Right hindlimb (tissue), 1 donor: ENCODE results near the gene ITGA3.

ENCODE experiments used
- DNase-seq: peaks from one replicate; pipeline ENCODE4 v3.0.0-alpha.2; 2018

Gene ITGA3

DNA sequence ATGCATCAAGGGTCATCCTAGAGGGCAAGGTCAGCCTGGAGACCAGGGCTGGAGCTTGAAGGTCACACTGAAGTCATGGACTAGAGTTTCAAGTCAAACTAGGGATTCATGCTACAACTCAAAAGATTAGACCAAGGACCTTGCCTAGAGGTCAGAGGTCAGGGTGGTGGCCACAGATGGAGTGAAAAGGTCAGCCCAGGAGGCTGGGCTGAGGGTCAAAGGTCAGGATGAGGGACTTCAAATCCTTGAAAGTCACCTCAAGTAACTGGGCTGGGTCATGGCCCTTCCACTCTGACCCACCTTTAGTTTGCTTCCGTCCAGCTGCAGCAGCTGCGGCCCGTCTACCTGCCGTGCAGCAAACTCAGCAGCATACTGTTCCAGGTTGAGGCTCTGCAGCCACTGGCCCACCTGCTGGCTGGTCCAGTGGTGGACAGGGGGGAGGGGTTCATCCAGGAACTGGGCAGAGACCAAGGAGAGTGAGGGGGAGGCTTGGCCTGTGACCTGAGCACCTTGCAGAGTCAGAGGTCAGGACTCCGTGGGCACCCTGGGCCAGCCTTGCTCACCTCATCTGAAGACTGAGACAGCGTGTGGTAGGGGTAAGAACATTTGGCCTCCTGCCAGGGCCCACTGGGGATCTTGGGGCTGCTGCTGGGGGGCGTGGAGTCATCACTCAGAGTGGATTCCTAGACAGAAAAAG is 57.9 kb downstream of the ITGA3 start:
- DNase-seq = no peak

DNA sequence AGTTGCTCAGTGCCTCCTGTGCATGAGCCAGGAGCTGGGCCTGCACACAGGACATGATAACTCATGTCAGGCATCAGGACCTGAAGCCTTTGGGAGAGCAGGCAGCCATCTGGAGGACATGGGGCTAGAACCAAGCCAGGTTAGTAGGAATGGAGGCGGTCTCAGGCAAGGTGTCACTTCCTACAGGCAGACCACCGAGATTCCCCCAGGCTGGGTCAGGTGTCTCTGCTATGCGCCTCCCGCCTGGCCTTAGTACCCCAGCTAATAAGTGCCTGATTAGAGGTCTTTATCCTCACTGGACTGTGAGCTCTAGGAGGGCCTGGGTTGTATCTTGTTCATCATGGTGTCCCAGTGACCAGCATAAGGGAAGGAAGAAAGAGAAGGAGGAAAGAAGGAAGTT is 58.5 kb downstream of the ITGA3 start:
- no peak for DNase-seq

DNA sequence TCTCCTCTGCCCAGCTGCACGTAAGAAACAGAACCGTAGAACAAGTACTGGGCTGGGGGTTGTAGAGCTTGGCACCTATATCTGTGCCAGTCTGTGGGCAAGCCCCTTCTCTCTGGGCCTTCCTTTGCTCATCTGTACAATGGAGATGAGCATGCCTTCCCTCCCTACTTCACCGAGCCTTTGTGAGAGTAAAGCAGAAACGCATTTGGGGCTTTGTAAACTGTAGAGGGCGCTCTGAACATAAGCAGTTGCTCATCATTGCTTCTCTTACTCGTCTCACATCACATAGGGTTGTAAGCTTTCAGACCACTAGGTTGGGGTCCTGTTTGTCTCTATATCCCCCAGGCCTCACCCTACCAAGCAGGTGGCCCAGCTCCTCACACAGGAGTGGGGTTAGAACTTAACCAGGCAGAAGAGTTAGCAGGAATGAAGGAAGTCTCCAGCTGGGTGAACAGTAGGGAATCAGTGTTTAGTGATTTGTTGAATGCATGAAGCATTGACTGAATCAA is 59.0 kb downstream of the ITGA3 start:
- DNase-seq = no peak

DNA sequence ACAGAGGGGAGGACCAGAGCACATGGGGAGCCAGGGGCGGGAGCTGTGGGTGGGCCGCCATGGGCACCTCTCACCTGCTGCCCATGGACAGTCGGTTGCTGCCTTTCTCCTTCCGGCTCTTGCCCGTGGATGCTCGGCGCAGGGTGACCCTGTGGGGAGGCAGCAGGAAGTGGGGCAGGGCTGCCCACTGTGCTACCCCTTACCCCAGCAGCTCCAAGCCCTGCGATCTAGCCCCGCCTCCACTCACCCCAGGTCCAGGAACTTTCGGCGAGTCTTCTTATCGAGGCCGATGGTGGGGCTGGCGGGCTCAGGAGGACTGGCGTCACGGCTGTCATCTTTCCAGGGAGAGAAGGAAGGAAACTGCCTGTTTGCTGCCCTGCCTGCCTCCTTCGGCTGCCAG is 59.8 kb downstream of the ITGA3 start:
- no peak for DNase-seq

DNA sequence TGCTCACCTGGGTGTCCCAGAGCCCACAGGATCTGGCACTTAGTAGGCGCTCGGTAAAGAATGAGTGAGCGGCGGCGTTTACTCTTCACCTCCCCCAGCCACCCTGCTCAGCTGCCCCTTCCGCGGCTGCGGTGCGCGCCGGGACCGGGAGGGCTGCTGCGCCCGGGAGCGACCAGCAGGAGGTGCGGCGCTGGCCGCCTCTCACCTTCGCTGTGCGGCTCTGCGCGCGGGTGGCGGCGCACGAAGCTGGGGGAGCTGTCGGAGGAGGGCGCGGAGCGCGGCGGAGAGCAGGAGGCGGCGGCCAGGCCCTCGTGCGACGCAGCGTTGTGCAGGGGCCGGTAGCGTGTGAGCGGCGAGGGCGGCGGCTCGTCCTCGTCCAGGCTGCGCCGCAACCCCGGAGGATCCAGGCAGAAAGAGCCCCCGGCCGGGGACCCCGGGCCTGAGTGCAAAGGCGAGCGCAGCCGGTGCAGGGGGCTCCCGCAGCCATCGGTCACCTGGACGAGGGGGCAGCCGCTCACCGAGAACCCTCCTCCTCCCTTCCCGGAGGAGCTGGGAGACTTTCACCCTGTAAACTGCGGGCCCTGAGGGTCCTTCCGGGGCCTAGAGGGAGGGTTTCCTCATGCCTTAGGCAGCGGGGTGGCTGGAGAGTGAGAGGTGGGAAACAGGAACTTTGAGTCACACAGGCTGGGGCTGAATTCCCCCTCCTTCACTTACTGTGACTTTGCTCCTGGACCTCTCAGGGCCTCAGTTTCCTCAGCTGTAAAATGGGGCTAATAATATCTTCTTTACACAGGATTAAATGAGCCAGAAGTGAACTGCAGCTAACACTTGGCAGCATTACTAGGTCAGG is 61.5 kb downstream of the ITGA3 start:
- peak; percentile 78 for DNase-seq

DNA sequence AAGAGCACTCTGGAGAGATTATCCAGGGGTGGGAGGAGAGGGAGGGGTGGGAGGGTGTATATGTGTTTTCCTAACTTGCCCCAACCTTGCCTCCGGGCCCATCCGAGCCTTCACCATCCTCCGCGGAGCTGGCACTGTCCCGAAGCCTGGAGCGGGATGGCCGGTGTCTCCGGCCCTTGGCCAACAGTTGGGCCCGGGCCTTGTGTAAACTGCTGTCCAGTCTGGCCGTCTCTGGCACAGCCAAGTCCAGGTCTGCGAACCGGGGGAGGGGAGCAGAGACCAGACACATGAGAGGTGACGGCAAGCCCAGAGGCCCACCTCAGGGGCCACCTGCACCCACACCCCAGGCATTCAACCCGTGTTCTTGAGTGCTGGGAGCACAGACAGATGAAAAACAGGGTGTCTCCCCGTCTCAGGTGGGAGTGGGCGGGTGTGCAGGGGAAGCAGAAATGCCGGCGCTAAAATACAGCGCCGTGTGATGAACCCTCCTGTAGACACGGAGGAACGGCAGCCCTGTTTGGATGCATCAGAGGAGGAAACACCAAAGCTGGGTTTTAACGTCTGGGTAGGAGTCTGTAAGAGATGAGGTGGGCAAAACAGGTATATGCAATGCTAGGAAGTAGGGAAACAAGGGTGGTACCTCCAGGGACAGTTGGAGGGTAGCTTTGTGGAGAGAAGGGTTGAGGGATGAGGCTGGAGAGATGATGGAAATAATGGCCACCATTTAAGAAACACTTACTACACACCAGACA is 62.3 kb downstream of the ITGA3 start:
- DNase-seq = no peak

DNA sequence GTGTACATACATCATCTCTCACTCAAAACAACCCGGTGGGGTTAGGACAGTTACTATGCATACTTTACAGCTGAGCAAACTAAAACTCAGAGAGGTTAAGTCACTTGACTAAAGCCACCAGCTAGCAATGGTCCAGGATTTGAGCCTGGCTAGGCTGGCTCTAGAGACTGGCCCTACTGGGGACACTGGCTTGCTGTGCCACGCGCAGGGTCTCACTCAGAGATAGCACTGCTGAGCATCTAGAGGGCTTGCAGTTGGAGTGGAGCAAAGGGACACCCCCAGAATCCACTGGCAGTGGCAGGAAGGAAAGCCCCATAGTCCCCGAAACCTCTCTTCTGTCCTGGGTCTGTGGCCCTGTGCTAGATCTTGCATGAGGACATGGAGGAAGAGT is 62.9 kb downstream of the ITGA3 start:
- no peak for DNase-seq

DNA sequence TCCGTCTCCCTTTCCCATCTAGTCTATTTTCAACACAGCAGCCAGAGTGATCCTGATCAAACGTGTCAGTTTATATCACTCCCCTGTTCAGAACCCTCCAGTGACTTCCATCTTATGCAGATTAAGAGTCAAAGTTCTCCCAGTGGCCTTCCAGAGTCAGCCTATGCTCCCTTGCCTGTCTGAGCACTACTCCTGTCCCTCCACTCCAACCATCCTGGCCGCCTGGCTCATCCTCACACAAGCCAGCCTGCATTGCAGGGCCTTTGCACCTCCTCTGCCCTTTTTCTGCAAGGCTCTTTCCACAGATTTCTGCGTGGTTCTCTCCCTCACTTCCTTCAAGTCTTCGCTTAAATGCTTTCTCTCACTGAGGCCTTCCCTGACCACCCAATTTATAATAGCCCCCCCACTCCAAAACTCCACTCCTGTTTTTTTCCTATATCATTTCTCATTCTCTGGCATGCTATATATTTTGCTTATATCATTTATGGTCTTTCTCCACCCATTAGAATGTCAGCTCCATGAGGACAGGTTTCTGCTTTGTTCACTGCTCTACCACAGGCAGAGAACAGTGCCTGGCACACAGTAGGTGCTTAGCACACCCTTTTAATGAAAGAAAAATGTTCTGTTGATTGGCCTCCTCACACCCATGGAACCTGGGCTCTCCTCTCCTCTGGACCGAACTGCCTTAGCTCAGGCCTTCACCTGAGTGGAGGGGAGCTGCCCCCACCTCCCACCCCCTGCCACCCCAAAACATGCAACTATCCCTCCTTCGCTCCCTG is 64.8 kb downstream of the ITGA3 start:
- DNase-seq = no peak

DNA sequence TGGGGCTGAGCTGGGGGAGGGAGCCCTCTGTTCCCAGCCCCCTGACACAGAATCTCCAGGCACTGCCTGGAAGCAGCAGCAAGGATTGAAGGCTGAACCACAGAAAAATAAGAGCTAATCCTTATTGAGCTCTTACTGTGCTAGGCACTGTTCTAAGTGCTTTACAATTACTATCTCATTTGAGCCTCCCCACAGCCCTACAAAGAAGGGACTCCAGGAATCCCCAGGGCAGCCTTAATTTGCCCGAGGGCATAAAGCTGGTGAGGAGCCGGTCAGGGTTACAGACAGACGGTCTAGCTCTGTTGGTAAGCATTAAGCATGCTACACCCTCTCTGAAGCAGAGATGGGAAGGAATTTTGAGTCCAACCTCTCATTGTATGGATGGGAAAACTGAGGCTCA is 67.0 kb downstream of the ITGA3 start:
- DNase-seq = no peak

DNA sequence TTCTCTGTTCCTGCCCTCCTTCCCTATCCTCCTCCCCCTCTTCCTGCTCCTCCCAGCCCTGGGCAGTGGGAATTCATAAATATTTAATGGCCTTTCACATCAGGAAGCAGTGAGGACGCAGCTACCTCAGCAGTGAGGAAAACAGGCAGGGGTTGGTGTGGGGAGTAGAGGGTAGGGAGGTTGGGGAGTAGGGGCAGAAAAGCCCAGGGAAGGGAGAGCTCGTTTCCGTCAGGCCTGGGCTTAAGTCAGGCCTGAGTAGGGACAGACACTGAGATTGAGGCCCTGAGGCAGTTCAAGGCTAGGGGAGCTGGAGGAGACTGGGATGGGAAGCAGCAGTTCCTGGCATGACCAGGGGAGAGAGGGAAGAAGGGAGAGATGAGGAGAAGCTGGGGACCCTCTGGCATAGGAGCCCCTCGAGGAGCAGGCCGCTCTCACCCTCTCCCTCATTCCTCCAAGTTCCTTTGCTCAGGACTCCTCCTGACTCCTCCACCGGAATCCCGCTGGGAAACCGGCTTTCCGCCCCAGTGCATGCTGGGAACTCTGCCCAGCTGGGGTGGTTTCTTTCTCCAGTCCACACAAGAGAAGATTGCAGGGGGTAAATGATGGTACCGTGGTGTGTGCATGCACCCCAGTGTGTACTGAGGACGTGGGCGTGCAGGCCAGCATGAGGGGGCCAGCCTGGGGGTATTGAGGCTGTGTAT is 67.9 kb downstream of the ITGA3 start:
- no peak for DNase-seq

DNA sequence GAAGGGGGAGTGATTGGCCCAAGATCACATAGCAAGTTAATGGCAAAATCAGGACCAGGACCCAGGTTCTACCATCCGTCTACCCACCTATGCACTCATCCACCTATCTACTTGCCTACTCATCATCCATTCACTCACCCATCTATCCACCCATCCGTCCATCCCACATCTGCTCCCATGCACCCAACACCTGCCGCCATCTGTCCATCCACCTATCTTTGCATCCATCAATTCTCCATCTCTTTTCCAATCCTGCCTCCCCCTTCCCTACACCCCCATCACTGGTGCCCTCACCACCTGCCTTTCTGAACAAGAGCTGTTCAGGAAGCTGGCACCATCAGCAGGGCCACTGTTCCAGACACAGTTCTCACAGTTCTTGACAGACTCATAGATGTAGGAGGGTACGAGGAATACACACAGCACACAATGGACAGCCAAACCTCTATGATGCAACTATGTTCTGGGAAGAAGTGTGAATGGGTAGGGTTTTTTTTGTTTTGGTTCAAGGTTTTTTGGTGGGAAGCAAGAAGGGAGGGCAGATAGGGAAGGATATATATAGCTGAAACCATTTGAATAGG is 69.6 kb downstream of the ITGA3 start:
- DNase-seq = no peak

DNA sequence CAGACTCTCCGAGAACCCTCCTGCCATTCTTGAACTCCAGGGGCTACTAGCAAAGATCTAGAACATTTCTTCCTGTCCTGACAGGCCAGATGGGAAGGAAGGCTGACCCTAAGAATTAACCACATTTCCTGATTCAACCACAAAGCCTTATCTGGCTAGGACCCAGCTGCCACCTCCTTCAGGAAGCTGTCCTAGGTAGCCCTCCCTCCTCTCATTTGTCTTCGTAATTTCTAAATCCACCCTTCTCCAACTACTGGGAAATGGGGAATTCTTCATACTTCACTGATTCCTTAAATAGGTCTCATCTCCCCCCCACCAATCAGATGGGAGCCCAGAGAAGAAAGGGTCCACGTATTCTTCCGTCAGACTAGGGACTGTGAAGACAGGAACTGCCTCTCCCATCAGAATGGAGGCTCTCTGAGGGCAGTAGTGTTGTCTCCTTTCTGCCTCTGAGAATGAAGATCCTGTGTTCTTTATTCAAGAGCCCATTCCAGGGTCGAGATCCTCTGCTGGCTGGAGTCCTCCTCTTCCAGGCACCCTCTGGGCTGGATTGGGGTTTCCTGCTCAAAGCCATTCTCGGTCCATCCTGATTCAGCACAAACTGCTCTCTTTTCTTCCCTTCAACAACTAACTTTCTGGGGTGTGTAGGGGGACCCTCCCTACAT is 71.9 kb downstream of the ITGA3 start:
- no peak for DNase-seq

DNA sequence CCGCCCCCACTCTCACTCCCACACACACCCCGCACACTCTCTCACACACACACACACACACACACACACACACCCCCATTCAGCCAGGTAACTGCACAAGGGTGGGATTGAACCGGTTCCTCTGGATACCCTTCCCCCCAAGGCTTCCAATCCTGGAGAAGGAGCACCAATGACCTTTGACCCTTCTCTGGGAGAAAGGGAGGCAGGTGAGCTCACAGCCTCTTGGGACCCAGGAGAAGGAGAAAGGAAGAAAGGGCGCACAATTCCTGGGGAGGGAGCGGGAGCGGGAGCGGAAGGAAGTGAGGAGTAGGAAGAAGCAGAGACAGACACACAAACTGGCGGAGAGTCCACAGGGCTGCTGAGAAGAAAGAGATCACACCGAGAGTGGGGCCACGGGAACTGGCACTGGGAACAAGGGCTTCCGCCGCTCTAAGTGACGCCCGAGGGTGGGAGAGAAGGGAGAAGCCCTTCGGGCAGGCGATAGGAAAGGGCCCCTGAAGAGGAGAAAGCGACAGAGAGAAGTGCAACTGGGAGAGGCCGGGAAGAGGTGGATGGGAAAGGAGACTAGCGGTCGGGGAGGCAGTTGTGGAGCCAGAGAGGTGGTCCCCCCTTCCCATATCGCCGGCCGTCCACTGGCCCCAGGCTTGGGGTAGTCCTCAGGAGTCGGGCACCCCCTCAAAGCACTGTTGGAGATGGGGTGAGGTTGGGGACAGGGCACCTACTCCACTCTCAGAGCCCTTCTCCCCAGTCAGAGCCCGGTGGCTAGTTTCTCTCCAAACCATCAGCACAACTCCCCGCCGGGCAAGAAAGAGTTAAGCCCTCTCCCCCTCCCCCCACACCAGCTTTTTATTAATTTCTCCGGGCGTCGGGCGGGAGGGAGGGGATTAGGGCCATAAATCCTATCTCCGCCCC is 72.8 kb downstream of the ITGA3 start:
- DNase-seq = peak; percentile 65

DNA sequence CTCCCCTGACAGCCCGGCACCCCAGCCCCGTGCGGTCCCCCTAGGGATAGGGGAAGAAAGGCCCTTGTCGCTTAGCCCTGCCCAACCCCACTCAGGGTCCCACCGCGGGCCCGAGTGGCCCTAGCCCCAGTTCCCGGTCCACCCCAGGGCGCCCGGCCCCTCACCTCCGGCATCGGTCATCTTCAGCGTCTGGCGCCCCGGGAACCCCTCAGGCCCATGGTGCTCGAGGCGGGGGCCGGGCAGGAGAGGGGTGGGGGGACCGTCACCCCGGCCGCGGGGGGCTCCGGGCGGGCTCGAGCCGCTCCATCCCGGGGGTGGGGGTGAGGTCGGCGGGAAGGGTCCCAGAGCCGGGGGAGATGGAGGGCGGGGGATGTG is 73.4 kb downstream of the ITGA3 start:
- DNase-seq = no peak

DNA sequence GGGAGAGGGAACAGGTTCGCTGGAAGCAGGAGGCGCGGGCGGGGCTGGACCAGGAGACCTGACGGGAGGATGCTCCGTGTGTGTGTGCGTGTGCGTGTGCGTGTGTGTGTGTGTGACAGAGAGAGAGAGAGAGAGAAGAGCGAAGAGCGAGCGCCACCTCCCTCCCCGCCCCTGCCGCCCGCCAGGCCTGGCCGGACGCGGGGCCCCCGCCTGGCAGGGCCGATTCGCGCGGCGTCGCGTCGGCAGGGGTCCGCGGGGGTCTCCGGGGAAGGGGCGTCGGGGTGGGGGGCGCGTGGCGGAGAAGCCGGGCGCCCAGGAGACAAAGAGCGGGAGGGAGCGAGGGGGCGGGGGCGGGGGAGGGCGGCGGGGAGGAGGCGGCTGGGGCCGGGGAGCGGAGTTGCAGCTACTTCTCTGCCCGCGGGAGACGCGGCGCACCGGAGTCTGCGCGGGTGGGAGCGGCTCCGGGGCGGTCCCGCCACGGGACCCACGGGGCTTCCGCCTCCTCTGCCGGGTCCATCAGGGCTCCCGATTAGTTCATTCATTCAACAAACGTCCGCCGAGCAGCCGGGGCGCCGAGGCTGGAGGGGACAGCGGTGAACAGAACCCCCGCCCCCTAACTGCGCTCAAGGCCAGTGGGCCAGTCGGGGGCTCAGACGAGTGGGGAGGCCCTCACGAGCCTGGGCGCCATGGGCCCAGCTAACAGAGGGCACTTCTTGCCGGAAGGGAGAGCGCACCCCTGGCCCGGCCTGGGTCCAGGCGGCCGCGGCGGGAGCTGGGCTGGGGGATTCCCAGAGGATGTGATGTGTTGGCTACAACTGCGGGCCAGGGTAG is 74.0 kb downstream of the ITGA3 start, which contains the start of gene SAMD14:
TSS of gene SAMD14 (minus strand) at position 433 of the 831 bp plus-strand sequence. CDS start 5,201 bp downstream, outside the sequence.
- DNase-seq = peak; percentile 70

DNA sequence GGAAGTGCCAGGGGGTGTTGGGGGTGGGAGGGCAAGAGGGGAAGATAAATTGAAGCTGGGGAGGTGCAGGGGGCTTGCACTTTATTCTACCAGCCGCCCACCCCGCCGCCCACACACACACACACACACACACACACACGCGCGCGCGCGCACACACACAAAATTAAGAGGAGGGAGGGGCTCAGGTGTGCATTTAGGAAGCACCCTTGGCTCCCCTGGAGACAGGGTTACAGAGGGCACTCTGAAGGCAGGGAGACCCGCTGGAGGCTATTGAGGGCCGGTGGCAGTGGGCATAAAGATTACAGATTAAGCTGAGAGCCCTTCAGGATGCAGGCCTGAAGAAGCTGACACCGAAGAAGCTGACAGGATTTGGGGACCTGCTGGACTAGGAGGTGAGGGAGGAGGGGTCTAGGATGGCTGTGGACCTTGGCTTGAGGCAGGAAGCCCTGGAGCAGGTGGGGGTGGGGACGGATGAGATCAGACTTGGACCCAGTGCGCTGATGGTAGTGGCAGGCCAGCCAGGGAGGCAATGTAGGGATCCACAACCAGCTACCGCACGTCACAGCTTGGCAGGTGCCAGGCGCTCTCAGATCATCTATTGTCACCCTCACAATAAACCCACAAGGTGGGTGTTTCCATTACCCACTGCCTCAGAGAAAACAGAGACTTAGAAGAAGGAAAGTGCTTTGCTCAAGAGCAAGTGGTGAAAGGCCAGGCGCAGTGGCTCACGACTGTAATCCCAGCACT is 74.8 kb downstream of the ITGA3 start:
- DNase-seq = no peak

DNA sequence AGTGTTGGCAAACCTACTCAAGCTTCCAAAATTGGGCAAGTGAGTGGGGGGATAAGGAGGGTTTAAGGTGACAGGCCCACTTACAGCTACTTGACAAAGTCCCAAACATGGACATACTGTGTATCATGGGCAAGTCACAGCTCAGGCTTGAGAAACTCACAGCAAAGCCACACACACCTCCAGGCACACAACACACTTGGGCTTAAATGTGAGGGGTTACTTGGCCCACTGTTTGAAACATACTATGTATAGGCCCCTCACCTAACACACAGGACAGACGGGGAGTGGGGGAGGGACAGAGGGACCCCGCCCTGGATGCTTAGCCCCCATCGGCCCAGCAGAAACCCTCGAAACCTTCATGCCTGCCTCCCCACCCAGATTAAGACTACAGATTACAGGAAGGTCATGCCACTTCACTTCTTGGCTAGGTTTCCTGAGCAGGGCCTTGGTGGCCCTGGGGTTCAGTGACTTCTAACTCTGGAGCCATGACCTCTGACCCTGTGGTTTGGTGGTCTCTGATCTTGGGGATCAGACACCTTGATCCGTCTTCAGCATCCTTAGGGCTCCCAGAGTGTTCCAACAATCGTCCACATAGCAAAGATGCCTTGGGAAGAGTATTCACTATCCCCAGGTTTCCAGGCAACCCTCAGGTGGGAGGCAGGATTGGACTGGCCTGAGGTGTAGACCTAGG is 76.3 kb downstream of the ITGA3 start:
- no peak for DNase-seq
